Hepatocyte (in vitro differentiated cells): ENCODE results near the gene ABI1. TPM values are rescaled to one million over a fixed set of nuclear protein-coding genes. Genes with fewer than 3 reads are reported as not detected.

ENCODE experiments used
- DNase-seq: peaks from one replicate; pipeline ENCODE4 v3.0.0-alpha.2; 2016; ENCODE audit warnings: low spot score
- H2AFZ ChIP-seq: fragments of 200-600 bp; sonication (generic); 2 replicates; pipeline ENCODE4 v1.6.0; 2016; ENCODE audit warnings: antibody characterized with exemption, mild to moderate bottlenecking
- H3K27ac ChIP-seq: fragments of 200-600 bp; sonication (generic); 2 replicates; pipeline ENCODE4 v1.5.1; 2016; ENCODE audit warnings: mild to moderate bottlenecking
- H3K27me3 ChIP-seq: fragments of 200-600 bp; sonication (generic); 2 replicates; pipeline ENCODE4 v1.6.1; 2016
- H3K36me3 ChIP-seq: fragments of 200-600 bp; sonication (generic); replicated peaks from 2 replicates; pipeline ENCODE4 v1.5.1; 2016; ENCODE audit warnings: low read depth; ENCODE audit not compliant: insufficient read depth
- H3K4me1 ChIP-seq: fragments of 200-600 bp; sonication (generic); 2 replicates; pipeline ENCODE4 v1.5.1; 2016; ENCODE audit warnings: mild to moderate bottlenecking, moderate library complexity; ENCODE audit not compliant: insufficient read depth
- H3K4me2 ChIP-seq: fragments of 200-600 bp; sonication (generic); 2 replicates; pipeline ENCODE4 v1.6.0; 2016
- H3K4me3 ChIP-seq: fragments of 200-600 bp; sonication (generic); 2 replicates; pipeline ENCODE4 v1.5.1; 2016; ENCODE audit warnings: mild to moderate bottlenecking
- H3K79me2 ChIP-seq: fragments of 200-600 bp; sonication (generic); 2 replicates; pipeline ENCODE4 v1.6.0; 2017; ENCODE audit warnings: mild to moderate bottlenecking
- H3K9me2 ChIP-seq: fragments of 200-600 bp; sonication (generic); replicated peaks from 2 replicates; pipeline ENCODE4 v1.6.0; 2017; ENCODE audit warnings: mild to moderate bottlenecking; ENCODE audit not compliant: insufficient read depth
- H3K9me3 ChIP-seq: fragments of 200-600 bp; sonication (generic); 2 replicates; pipeline ENCODE4 v1.5.1; 2016; ENCODE audit warnings: low read depth, mild to moderate bottlenecking
- H4K20me1 ChIP-seq: fragments of 200-600 bp; sonication (generic); 2 replicates; pipeline ENCODE4 v1.6.0; 2016; ENCODE audit warnings: mild to moderate bottlenecking; ENCODE audit not compliant: insufficient read depth, poor library complexity, severe bottlenecking
- EZH2 ChIP-seq: fragments of 200-600 bp; sonication (generic); IDR thresholded peaks from 2 replicates; pipeline ENCODE4 v1.6.1; 2016; ENCODE audit warnings: antibody characterized with exemption, mild to moderate bottlenecking, borderline replicate concordance
- EZH2phosphoT487 ChIP-seq: fragments of 200-600 bp; sonication (generic); IDR thresholded peaks from one replicate; pipeline ENCODE4 v1.6.1; 2018; ENCODE audit warnings: antibody characterized with exemption, mild to moderate bottlenecking, low read depth, moderate library complexity; ENCODE audit not compliant: unreplicated experiment, severe bottlenecking
- WGBS: methylation state at CpG from one replicate; pipeline ENCODE4 v1.1.6; 2016; ENCODE audit warnings: low lambda C conversion rate; ENCODE audit errors: missing lambda C conversion rate; 5-methylcytosine and 5-hydroxymethylcytosine counted together
- polyA plus RNA-seq: library from polyadenylated mRNA; unstranded; fragments of >200 nt; fragmentation: Nextera tagmentation; extraction: Ambion mirVana; gene quantifications from 2 replicates; pipeline ENCODE4 v1.2.1, GENCODE V29; 2016
- total RNA-seq: library from RNA; depleted of rRNA; stranded (reverse); fragments of >200 nt; gene quantifications from 2 replicates; pipeline ENCODE4 v1.2.3, GENCODE V29; 2014
- TF ChIP-seq, protein P1 (sequence below): fragments of 200-600 bp; sonication (generic); IDR thresholded peaks from 2 replicates; pipeline ENCODE4 v1.5.1; 2016; ENCODE audit warnings: antibody characterized with exemption, mild to moderate bottlenecking; ENCODE audit not compliant: poor library complexity

The ABI1 gene
- total and polyA plus RNA-seq, 2 experiments from 2014 or later: 30.5 to 46.1 TPM

DNA sequence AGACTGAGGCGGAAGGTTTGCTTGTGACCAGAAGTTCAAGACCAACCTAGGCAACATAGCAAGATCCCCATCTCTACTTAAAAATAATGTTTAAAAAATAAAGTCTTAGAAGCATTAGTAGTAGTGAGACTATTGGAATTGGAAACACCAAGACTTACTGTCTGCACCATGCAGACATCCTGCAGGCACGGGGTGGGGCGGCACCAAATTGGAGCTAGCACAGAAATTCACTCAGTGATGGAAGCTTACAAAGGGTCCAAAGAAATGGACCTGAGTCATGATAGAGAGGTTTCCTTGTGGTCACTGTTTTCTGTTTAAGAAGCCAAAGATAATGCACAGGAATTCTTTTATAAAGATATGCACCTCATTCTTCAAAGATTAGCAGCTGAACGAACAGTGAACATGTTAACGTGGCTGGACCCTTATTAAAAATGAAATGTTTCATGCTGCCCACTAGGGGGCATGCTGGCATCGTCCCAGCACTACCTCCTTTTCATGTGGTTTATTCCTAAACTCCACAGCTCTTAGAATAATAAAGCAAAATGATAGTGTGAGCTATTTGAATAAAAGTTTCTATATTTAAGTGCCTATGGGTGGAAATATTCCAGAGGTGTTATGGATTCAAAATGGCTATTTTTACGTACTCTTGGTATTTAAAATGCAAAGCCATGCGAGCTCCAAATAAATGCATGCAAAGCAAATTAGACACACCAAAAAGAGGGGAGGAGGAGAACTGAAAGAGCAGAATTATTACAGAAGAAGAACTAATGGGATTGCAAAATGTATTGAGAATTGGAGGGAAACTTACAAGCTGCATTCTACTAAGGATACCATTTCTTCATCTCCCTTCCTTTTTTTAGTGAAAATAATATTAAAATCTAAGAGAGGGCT is 134.7 kb downstream of the ABI1 start:
- Histone ChIP-seq H3K27ac (no peak overlapping the region), H3K9me3 (no peaks in the 10 kb centered on the region), H4K20me1 (no peaks in the 10 kb centered on the region), H3K4me3 (no peak overlapping the region), H2AFZ (no peak overlapping the region), H3K4me1 (no peaks in the 10 kb centered on the region), H3K4me2 (no peak overlapping the region), H3K27me3 (no peaks in the 10 kb centered on the region), H3K79me2 (no peaks in the 10 kb centered on the region), H3K36me3 (no peaks in the 10 kb centered on the region), H3K9me2 (no peaks in the 10 kb centered on the region)
- TF ChIP-seq, protein P1, sequence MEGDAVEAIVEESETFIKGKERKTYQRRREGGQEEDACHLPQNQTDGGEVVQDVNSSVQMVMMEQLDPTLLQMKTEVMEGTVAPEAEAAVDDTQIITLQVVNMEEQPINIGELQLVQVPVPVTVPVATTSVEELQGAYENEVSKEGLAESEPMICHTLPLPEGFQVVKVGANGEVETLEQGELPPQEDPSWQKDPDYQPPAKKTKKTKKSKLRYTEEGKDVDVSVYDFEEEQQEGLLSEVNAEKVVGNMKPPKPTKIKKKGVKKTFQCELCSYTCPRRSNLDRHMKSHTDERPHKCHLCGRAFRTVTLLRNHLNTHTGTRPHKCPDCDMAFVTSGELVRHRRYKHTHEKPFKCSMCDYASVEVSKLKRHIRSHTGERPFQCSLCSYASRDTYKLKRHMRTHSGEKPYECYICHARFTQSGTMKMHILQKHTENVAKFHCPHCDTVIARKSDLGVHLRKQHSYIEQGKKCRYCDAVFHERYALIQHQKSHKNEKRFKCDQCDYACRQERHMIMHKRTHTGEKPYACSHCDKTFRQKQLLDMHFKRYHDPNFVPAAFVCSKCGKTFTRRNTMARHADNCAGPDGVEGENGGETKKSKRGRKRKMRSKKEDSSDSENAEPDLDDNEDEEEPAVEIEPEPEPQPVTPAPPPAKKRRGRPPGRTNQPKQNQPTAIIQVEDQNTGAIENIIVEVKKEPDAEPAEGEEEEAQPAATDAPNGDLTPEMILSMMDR: peak; percentile 85
- no peak for TF ChIP-seq EZH2phosphoT487
- no peak for TF ChIP-seq EZH2
- DNase-seq: peak; percentile 72
- 61% methylated on average over 8 of the region's 8 CpGs for WGBS

DNA sequence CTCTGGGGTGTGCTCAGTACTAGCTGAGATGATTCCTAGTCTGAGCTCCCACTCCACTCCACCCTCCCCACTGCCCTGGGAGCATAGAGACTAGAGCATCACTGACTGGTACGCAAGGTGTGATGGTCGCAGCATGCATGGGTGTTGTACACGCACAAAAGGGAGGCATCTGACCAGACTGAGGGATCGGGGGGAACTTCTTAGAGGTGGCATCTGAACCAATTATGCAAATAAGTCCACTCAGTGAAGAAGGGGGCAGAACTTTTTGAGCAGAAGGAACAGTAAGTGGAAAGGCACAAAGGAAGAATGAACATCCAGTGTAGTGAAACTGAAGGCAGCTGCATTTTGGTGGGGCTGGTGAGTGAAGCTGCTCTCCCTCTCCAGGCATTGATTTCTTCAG is 137.7 kb downstream of the ABI1 start:
- H3K27me3 ChIP-seq: no peaks in the 10 kb centered on the region
- 98% methylated on average over 4 of the region's 4 CpGs for WGBS
- no peaks in the 10 kb centered on the region for H3K36me3 ChIP-seq
- H4K20me1 ChIP-seq: no peaks in the 10 kb centered on the region
- H3K4me3 ChIP-seq: no peak overlapping the region
- H2AFZ ChIP-seq: no peak overlapping the region
- no peak overlapping the region for H3K27ac ChIP-seq
- TF ChIP-seq, protein P1: no peak
- TF ChIP-seq EZH2phosphoT487 (no peak), EZH2 (no peak)
- H3K4me2 ChIP-seq: no peak overlapping the region
- no peak for DNase-seq
- H3K9me2 ChIP-seq: no peaks in the 10 kb centered on the region
- H3K4me1 ChIP-seq: no peaks in the 10 kb centered on the region
- no peaks in the 10 kb centered on the region for H3K9me3 ChIP-seq
- H3K79me2 ChIP-seq: no peaks in the 10 kb centered on the region

DNA sequence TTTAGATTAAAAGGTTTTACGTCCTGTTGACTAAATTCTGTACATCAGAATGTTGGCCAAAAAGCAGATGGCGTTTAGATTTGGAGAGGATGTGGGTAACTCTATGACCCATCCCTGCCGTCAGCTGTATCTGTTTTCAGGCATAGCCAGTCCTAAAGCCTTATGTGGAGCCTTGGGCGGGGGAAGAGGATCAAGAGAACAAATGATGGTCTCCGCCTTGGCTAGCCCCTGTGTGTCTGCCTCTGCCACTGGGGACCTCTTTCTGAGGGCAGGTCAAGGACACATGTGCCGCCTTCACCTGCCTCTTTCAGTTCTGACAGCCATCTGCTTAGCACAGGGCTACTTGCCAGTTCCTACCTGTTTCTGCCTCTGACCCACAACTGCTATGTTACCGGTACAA is 139.2 kb downstream of the ABI1 start:
- no peak overlapping the region for H3K27ac ChIP-seq
- no peaks in the 10 kb centered on the region for H3K27me3 ChIP-seq

More for the DNA sequence above, 139.2 kb downstream of the ABI1 start:
- Histone ChIP-seq H3K79me2 (no peaks in the 10 kb centered on the region), H2AFZ (no peak overlapping the region), H3K4me2 (no peak overlapping the region), H3K9me3 (no peaks in the 10 kb centered on the region), H4K20me1 (no peaks in the 10 kb centered on the region), H3K4me3 (no peak overlapping the region), H3K36me3 (no peaks in the 10 kb centered on the region), H3K9me2 (no peaks in the 10 kb centered on the region), H3K4me1 (no peaks in the 10 kb centered on the region)
- DNase-seq: no peak
- WGBS: 96% methylated on average over 7 of the region's 7 CpGs
- TF ChIP-seq EZH2: no peak
- TF ChIP-seq, protein P1: no peak
- no peak for TF ChIP-seq EZH2phosphoT487
